B cell (primary cell): ENCODE data around the gene NT5C. TPM values are rescaled to one million over a fixed set of nuclear protein-coding genes. Genes with fewer than 3 reads are reported as not detected.
A peak's percentile ranks its signal among the peaks of the same experiment; 100 is the strongest.

Experiments
- ATAC-seq: fragments of 200-7000 bp; cut with Tn5 transposase; one replicate; pipeline ENCODE4 v1.10.0; 2021; ENCODE audit warnings: low read depth, mild to moderate bottlenecking, moderate number of reproducible peaks, moderate library complexity
- CTCF ChIA-PET: fragments of 350-600 bp; sonication (Branson Sonifier 250); formaldehyde crosslinking; loops from one replicate; lab custom pipeline; 2021; ENCODE audit warnings: antibody characterized with exemption, inconsistent platforms; lab: Charles Lee
- POLR2A ChIA-PET: fragments of 350-600 bp; sonication (Branson Sonifier 250); formaldehyde crosslinking; loops from one replicate; lab custom pipeline; 2021; ENCODE audit warnings: antibody characterized with exemption; lab: Charles Lee
- DNase-seq: peaks from one replicate; pipeline ENCODE4 v3.0.0; 2013
- H2AFZ ChIP-seq: 2 replicates; pipeline ENCODE4 v1.6.1; 2012; ENCODE audit warnings: mild to moderate bottlenecking, low read depth, low read length; ENCODE audit not compliant: insufficient read depth, poor library complexity, severe bottlenecking
- H3K27ac ChIP-seq, 2 donors: 1 replicate in 1 of 2; 2 replicates in 1 of 2; pipeline ENCODE4 v1.5.1; 2012 to 2013; ENCODE audit warnings: low read length in 2 of 2, mild to moderate bottlenecking in 2 of 2, moderate library complexity in 1 of 2
- H3K27me3 ChIP-seq, 4 experiments: fragments of 200-600 bp in 1 of 4; sonication (generic) in 1 of 4; replicated peaks in 1 of 4; 1 replicate in 2 of 4; 2 replicates in 2 of 4; pipeline versions ENCODE4 v1.6.1 to v1.7.0; 2013 to 2016; ENCODE audit warnings: low read length in 3 of 4, mild to moderate bottlenecking in 2 of 4, mixed read lengths in 1 of 4, moderate library complexity in 1 of 4; ENCODE audit not compliant: insufficient read depth in 4 of 4, control insufficient read depth in 3 of 4; ENCODE audit errors: control extremely low read depth in 1 of 4
- H3K36me3 ChIP-seq, 2 experiments: replicated peaks in 1 of 2; 1 replicate in 1 of 2; 2 replicates in 1 of 2; pipeline versions ENCODE4 v1.6.1 to v1.7.1; 2013; ENCODE audit warnings: low read length in 1 of 2; ENCODE audit not compliant: insufficient read depth in 2 of 2, control insufficient read depth in 1 of 2; ENCODE audit errors: control extremely low read depth in 1 of 2, extremely low read depth in 1 of 2
- H3K4me1 ChIP-seq, 2 donors: fragments of 200-600 bp in 1 of 2; sonication (generic) in 1 of 2; 1 replicate in 1 of 2; 2 replicates in 1 of 2; pipeline versions ENCODE4 v1.5.1 to v1.6.1; 2013 to 2017; ENCODE audit warnings: low read length in 2 of 2; ENCODE audit not compliant: control insufficient read depth in 2 of 2, insufficient read depth in 2 of 2
- H3K4me2 ChIP-seq: replicated peaks from 2 replicates; pipeline ENCODE3; 2012; ENCODE audit warnings: mild to moderate bottlenecking, low read depth, low read length; ENCODE audit not compliant: poor library complexity, severe bottlenecking
- H3K4me3 ChIP-seq, 5 experiments: fragments of 200-600 bp in 1 of 5; sonication (generic) in 1 of 5; 1 replicate in 3 of 5; 2 replicates in 2 of 5; pipeline versions ENCODE4 v1.5.1 to v1.7.0; 2011 to 2016; ENCODE audit warnings: low read length in 4 of 5, mild to moderate bottlenecking in 4 of 5, low read depth in 2 of 5, control low read depth in 1 of 5, moderate library complexity in 1 of 5; ENCODE audit not compliant: insufficient read depth in 1 of 5; ENCODE audit errors: control extremely low read depth in 1 of 5, extremely low read depth in 1 of 5
- H3K79me2 ChIP-seq: fragments of 200-600 bp; sonication (generic); one replicate; pipeline ENCODE4 v1.6.0; 2016; ENCODE audit warnings: low read length; ENCODE audit not compliant: control insufficient read depth, insufficient read depth
- H3K9ac ChIP-seq: fragments of 200-600 bp; sonication (generic); 2 replicates; pipeline ENCODE4 v1.6.1; 2017; ENCODE audit warnings: mild to moderate bottlenecking, low read length, moderate library complexity
- H3K9me3 ChIP-seq, 3 donors: one replicate each; pipeline versions ENCODE4 v1.6.1 to v1.7.1; 2013; ENCODE audit warnings: low read length in 2 of 3; ENCODE audit not compliant: control insufficient read depth in 2 of 3, insufficient read depth in 1 of 3; ENCODE audit errors: control extremely low read depth in 1 of 3
- H4K20me1 ChIP-seq: 2 replicates; pipeline ENCODE4 v1.6.0; 2012; ENCODE audit warnings: mild to moderate bottlenecking, low read length; ENCODE audit not compliant: insufficient read depth, control insufficient read depth, poor library complexity, severe bottlenecking
- H3K27ac Mint-ChIP-seq: one replicate; pipeline ENCODE4 v1.8.0; 2021; ENCODE audit warnings: mixed read lengths
- H3K27me3 Mint-ChIP-seq: one replicate; pipeline ENCODE4 v1.8.0; 2021; ENCODE audit warnings: mixed read lengths
- H3K4me1 Mint-ChIP-seq: one replicate; pipeline ENCODE4 v1.8.0; 2021; ENCODE audit warnings: mixed read lengths
- H3K4me3 Mint-ChIP-seq: one replicate; pipeline ENCODE4 v1.8.0; 2021; ENCODE audit warnings: mixed read lengths
- H3K9me3 Mint-ChIP-seq: one replicate; pipeline ENCODE4 v1.8.0; 2022; ENCODE audit warnings: mixed read lengths; ENCODE audit not compliant: insufficient read depth
- EZH2 ChIP-seq: IDR thresholded peaks from 2 replicates; pipeline ENCODE4 v1.6.1; 2012; ENCODE audit warnings: borderline replicate concordance, low read depth, mild to moderate bottlenecking, moderate library complexity, low read length; ENCODE audit not compliant: insufficient read depth, poor library complexity, severe bottlenecking
- WGBS: methylation state at CpG from one replicate; pipeline ENCODE4 v1.1.5; 2013; ENCODE audit warnings: missing lambda C conversion rate; ENCODE audit not compliant: insufficient coverage; 5-methylcytosine and 5-hydroxymethylcytosine counted together
- intact Hi-C: fragments of 100-400 bp; cut with micrococcal nuclease; formaldehyde crosslinking; loops from one replicate; pipeline ENCODE4 v1.10.0; 2022
- polyA plus RNA-seq: library from polyadenylated mRNA; depleted of rRNA; stranded (reverse); fragments of >200 nt; gene quantifications from 2 replicates; pipeline ENCODE4 v1.2.3, GENCODE V29; 2012
- total RNA-seq, 2 donors: library from RNA; stranded (reverse); fragments of 120-200 nt in 1 of 2; gene quantifications; 1 replicate in 1 of 2; 2 replicates in 1 of 2; pipeline versions ENCODE4 v1.2.3 to v1.2.4, GENCODE V29; 2013 to 2022
- TF ChIP-seq, protein P1 (sequence below): fragments of 200-600 bp; IDR thresholded peaks from one replicate; pipeline ENCODE4 v1.8.0; 2022; ENCODE audit warnings: antibody characterized with exemption, mild to moderate bottlenecking

The NT5C gene
- total and polyA plus RNA-seq, 2 donors (not counting 1 experiment from before 2014, with no cell fraction given) = 98.9 to 184 TPM

DNA sequence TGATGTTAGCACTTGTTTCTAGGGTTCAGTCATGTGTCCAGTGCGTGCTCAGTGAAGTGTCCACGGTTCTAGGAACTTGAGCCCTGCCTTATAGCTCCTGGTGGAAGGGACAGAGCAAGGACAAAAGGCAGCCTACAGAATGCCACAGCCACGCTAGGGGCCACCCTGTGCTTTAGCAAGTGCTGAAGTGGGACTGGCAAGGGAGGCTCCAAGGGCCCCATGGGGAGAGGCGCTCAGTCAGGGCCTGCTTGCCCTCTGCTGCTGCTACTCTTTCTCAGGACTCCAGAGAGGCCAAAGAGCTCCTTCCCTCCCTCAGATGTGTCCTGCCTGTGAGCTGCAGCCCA, 6.8 kb downstream of the NT5C start:
- no peak overlapping the region for H3K27ac Mint-ChIP-seq
- Histone ChIP-seq H3K4me3 (no peak overlapping the region), H3K4me1 (peaks cover 26 to 32% of the 10 kb centered on the region in 2 donors), H3K9me3 (no peaks in the 10 kb centered on the region), H3K4me2 (peak overlapping the region; percentile 11), H3K79me2 (peaks cover 31% of the 10 kb centered on the region), H3K27ac (no peak overlapping the region), H4K20me1 (peaks cover 10% of the 10 kb centered on the region), H3K27me3 (no peaks in the 10 kb centered on the region), H2AFZ (no peak overlapping the region), H3K9ac (no peak overlapping the region), H3K36me3 (peaks cover 1 to 16% of the 10 kb centered on the region in 2 experiments)
- peaks cover 51% of the 10 kb centered on the region for H3K4me1 Mint-ChIP-seq
- no peaks in the 10 kb centered on the region for H3K27me3 Mint-ChIP-seq
- CTCF ChIA-PET = interaction anchor here (0.8 to 13.4 kb wide), 4 partner anchors 11 to 163 kb away, joined by 3 to 262 read pairs (median 10); partner anchors contain the start of gene ARMC7
- POLR2A ChIA-PET = no interaction called here
- 91% methylated on average over 4 of the region's 4 CpGs for WGBS
- H3K4me3 Mint-ChIP-seq = peak overlapping the region; percentile 5
- DNase-seq (no peak), ATAC-seq (no peak)
- intact Hi-C loops = no loop called here
- no peaks in the 10 kb centered on the region for H3K9me3 Mint-ChIP-seq
- TF ChIP-seq, protein P1, sequence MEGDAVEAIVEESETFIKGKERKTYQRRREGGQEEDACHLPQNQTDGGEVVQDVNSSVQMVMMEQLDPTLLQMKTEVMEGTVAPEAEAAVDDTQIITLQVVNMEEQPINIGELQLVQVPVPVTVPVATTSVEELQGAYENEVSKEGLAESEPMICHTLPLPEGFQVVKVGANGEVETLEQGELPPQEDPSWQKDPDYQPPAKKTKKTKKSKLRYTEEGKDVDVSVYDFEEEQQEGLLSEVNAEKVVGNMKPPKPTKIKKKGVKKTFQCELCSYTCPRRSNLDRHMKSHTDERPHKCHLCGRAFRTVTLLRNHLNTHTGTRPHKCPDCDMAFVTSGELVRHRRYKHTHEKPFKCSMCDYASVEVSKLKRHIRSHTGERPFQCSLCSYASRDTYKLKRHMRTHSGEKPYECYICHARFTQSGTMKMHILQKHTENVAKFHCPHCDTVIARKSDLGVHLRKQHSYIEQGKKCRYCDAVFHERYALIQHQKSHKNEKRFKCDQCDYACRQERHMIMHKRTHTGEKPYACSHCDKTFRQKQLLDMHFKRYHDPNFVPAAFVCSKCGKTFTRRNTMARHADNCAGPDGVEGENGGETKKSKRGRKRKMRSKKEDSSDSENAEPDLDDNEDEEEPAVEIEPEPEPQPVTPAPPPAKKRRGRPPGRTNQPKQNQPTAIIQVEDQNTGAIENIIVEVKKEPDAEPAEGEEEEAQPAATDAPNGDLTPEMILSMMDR = no peak
- no peak for TF ChIP-seq EZH2

DNA sequence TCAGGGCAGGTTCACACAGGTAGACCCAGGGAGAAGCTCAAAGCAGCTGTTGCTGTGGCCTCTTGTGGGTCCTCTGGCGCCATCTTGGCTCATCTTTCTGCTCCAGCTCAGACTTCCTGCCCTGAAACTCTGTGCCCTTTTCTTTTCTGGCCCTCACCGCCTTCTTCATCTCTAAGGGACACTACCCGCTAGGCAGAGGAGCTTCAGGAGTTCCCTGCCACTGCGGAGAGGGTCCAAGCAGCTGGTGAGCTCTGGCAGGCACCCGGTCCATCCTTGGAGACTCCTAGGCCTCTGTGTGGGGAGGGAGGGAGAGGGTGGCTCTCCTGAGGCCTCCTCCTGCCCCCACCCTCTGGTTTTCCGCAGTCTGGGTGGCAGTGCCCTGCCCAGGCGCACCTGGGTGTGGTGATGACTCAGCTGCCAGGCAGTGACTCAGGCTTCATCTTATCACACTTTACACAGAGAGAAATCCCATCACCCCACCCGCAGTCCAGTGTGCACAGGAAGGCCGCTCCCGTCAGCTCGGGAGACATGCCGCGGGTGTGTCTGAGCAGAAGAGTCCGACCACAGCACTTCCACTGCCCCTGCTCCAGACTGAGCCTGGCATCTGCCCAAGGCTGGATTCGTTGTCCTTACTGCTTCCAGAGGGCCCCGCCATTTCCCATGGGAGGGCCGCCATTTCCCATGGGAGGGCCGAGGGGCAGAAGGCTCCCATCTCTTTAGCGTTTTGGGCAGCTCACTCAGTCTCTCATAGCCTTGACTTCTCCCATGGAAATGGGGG, 7.3 kb downstream of the NT5C start:
- Histone ChIP-seq H3K27ac (no peak overlapping the region), H3K9me3 (no peaks in the 10 kb centered on the region), H3K27me3 (no peaks in the 10 kb centered on the region), H3K4me1 (peaks cover 26 to 29% of the 10 kb centered on the region in 2 donors), H2AFZ (no peak overlapping the region), H3K4me3 (no peak overlapping the region), H3K4me2 (peak overlapping the region; percentile 38), H3K9ac (no peak overlapping the region), H4K20me1 (peaks cover 7% of the 10 kb centered on the region), H3K79me2 (peaks cover 32% of the 10 kb centered on the region), H3K36me3 (peaks cover 1 to 12% of the 10 kb centered on the region in 2 experiments)
- no peak for DNase-seq
- CTCF ChIA-PET = interaction anchor here (0.8 to 13.4 kb wide), 4 partner anchors 11 to 163 kb away, joined by 3 to 262 read pairs (median 10); partner anchors contain the start of gene ARMC7
- POLR2A ChIA-PET = interaction anchor here (0.8 to 1.9 kb wide), 2 partner anchors 10 to 13 kb away, joined by 4 to 6 read pairs; no protein-coding TSS in a partner anchor
- Mint-ChIP-seq H3K27me3 (no peaks in the 10 kb centered on the region), H3K4me3 (peak overlapping the region; percentile 5), H3K4me1 (peaks cover 47% of the 10 kb centered on the region), H3K9me3 (no peaks in the 10 kb centered on the region), H3K27ac (peak overlapping the region; percentile 59)
- no peak for TF ChIP-seq EZH2
- TF ChIP-seq, protein P1 = no peak
- WGBS = 39% methylated on average over 14 of the region's 19 CpGs
- intact Hi-C loops = no loop called here
- ATAC-seq = peak; percentile 67
